Mucosa of descending colon (tissue), 3 donors: ENCODE measurements around the gene ATP5ME. TPM values are rescaled to one million over a fixed set of nuclear protein-coding genes. Genes with fewer than 3 reads are reported as not detected.
"Not testable (repeated sequence)": the region's sequence is repeated elsewhere in the genome, so short reads cannot be mapped to it uniquely, and the experiment has no call there.

ENCODE experiments used
- ATAC-seq: fragments of 200-7000 bp; cut with Tn5 transposase; one replicate; pipeline ENCODE4 v1.9.1; 2020; ENCODE audit warnings: mild to moderate bottlenecking, moderate library complexity
- DNase-seq, 3 donors: peaks; one replicate each; pipeline ENCODE4 v3.0.0-alpha.2; 2020
- H3K36me3 ChIP-seq: fragments of 200-600 bp; one replicate; pipeline ENCODE4 v1.8.0; 2021; ENCODE audit warnings: low read depth, mild to moderate bottlenecking
- H3K4me1 ChIP-seq: fragments of 200-600 bp; one replicate; pipeline ENCODE4 v1.8.0; 2021; ENCODE audit warnings: low read depth, mild to moderate bottlenecking
- H3K4me3 ChIP-seq: fragments of 200-600 bp; one replicate; pipeline ENCODE4 v1.8.0; 2021; ENCODE audit warnings: mild to moderate bottlenecking
- H3K9me3 ChIP-seq: fragments of 200-600 bp; one replicate; pipeline ENCODE4 v1.8.0; 2021; ENCODE audit warnings: mild to moderate bottlenecking
- intact Hi-C, 2 donors: fragments of 100-400 bp; cut with DNase I in 1 of 2; cut with micrococcal nuclease in 1 of 2; formaldehyde crosslinking; loops; one replicate each; pipeline versions ENCODE4 v1.11.0 to v1.11.1; 2022; cut with DNase I, micrococcal nuclease
- total RNA-seq, 3 donors: library from RNA; stranded (reverse); fragmentation: NEBNext Ultra II Directional in 2 of 3; extraction: Animal tissue kit (Norgen Biotek cat#: 25700) in 2 of 3; gene quantifications; one replicate each; pipeline versions ENCODE4 v1.2.1 to v1.2.4, GENCODE V29; 2021 to 2023
- TF ChIP-seq, protein P1 (sequence below): fragments of 200-600 bp; IDR thresholded peaks from one replicate; pipeline ENCODE4 v1.8.0; 2022; ENCODE audit warnings: antibody characterized with exemption, mild to moderate bottlenecking
- donor health status: DM: no; HTN: no; CAD: no; lungs with moderate emphysema.
- donor health status: DM: no; HTN: no; CAD: no.
- donor health status: DM: no; HTN: yes; CAD: no.

The ATP5ME gene
- total RNA-seq, 3 donors from 2014 or later = 330 to 467 (median 399) TPM

DNA sequence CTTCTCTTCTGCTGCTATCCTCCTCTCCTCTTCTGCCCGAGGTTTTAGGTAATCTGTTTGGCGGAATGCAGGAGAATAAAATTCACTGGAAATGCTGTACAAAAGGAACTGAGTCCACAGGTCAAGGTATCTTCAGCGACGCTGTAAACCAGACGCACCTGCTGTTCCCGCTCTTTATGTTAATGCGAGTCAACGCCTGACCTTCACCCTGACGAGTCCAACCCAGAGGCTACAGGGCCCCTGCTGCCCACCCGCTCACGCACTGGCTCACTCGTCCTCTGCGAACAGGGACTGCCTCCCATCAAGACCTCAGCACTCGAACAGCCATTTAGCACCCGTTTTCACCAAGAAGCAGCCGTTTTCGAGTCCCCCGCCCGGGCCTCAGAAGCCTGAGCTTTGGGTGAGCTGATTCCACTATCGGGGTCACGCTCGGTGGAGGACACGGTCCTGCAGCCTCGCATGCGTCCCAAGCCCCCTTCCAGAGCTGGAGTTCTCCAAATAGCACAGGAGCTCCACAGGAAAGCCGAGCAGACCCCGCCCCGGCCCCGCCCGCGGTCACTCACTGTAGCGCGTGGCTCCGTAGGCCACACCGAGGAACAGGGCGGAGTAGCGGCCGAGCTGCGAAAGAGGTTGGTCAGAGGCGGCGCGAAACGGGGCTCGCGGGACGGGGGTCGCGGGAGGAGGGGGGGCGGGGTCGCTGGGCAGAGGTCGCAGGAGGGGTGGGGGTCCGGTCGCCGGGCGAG, 556 bp downstream of the ATP5ME start:
- Histone ChIP-seq H3K9me3 (no peaks in the 10 kb centered on the region), H3K36me3 (peaks cover 3% of the 10 kb centered on the region), H3K4me1 (peaks cover 26% of the 10 kb centered on the region), H3K4me3 (peak overlapping the region; percentile 77)
- ATAC-seq (peak; percentile 60), DNase-seq (peak; percentile 81 to 85 (median 85))
- intact Hi-C loops = no loop called here
- TF ChIP-seq, protein P1, sequence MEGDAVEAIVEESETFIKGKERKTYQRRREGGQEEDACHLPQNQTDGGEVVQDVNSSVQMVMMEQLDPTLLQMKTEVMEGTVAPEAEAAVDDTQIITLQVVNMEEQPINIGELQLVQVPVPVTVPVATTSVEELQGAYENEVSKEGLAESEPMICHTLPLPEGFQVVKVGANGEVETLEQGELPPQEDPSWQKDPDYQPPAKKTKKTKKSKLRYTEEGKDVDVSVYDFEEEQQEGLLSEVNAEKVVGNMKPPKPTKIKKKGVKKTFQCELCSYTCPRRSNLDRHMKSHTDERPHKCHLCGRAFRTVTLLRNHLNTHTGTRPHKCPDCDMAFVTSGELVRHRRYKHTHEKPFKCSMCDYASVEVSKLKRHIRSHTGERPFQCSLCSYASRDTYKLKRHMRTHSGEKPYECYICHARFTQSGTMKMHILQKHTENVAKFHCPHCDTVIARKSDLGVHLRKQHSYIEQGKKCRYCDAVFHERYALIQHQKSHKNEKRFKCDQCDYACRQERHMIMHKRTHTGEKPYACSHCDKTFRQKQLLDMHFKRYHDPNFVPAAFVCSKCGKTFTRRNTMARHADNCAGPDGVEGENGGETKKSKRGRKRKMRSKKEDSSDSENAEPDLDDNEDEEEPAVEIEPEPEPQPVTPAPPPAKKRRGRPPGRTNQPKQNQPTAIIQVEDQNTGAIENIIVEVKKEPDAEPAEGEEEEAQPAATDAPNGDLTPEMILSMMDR = no peak

DNA sequence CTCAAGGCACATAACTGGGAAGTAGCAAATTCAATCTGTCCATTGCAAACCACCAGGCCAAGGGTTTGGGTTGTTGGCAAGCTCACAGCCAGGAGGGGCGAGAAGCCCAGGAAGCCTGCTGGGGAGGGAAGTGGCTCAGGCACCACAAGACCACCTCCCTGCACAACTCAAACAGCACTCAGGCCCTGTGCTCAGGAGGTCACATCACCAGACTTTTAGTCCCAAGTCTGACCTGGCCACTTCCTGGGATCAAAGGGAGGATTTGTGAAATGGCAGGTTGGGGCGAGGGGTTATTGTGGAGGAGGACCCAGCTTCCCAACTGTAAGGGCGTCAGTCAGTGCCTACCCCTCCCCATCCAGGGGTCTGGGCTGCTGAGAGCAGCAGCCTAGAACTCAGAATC, 2.3 kb downstream of the ATP5ME start:
- TF ChIP-seq, protein P1 = no peak
- Histone ChIP-seq H3K4me1 (peaks cover 17% of the 10 kb centered on the region), H3K36me3 (peaks cover 3% of the 10 kb centered on the region), H3K9me3 (no peaks in the 10 kb centered on the region), H3K4me3 (no peak overlapping the region)
- intact Hi-C loops = no loop called here
- no peak for ATAC-seq
- no peak for DNase-seq

DNA sequence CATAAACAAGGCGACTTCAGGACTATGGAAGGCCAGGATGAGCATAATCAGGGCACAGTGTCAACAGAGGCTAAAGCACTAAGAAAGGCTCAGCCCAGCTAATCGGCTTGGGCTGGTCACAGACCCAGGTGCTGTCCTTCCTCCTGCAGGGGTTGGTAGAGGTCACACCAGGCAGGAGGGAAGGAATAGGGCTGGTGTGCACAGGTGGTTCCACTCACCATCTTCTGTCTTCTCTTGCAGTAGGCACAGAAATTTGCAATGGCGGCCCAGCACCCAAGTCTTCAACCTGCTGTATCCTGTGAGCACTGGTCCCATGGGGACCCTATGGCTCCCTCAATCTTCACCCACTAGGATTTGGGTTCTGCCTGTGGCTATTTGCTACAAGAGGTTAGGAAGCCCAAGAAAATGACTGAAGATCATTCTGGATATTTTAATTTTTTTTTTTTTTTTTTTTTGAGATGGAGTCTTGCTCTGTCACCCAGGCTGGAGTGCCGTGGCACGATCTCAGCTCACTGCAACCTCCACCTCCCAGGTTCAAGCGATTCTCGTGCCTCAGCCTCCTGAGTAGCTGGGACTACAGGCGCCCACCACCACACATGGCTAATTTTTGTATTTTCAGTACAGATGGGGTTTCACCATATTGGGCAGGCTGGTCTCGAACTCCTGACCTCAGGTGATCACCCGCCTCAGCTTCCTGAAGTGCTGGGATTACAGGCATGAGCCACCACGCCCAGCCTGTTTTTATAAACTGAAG, 4.1 kb downstream of the ATP5ME start:
- H3K4me3 ChIP-seq, intact Hi-C loops, ATAC-seq, H3K4me1 ChIP-seq, H3K36me3 ChIP-seq, H3K9me3 ChIP-seq: not testable (repeated sequence)
- DNase-seq = peak in 1 of 3 donors; percentile 43

DNA sequence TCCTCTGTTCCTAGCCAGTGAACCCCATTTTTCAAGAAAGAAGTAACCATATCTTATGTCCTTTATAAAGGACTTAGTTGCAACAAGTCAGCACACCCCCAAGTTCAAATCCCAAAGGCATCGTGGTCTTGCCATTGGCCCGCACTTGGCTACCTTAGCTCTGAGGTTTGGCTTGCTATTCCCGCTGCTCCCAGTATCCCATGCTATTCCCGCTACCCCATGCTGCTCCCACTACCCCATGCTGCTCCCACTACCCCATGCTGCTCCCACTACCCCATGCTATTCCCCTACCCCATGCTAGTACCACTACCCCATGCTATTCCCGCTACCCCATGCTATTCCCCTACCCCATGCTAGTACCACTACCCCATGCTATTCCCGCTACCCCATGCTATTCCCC, 5.9 kb downstream of the ATP5ME start:
- H3K9me3 ChIP-seq, H3K4me3 ChIP-seq, ATAC-seq, intact Hi-C loops, H3K4me1 ChIP-seq, H3K36me3 ChIP-seq: not testable (repeated sequence)
- DNase-seq = peak in 2 of 3 donors; percentile 5 to 6

DNA sequence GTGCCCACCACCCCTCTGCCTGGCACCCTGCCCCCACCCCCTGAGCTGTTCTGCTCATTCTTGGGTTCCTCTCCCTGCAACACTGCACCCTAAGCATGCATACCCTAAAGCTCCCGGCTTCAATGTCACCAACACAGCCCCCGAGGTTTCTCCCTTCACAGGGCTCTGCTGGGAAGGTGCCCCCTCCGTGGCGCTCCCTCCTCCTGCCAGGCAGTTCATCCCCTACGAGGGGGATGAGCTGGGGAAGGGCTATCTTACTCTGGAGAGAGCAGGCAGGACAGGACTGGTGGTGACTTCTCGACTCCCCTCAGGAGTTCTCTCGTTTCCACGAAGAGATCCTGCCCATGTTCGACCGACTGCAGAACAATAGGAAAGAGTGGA, 6.5 kb downstream of the ATP5ME start:
- no peak for ATAC-seq
- intact Hi-C loops = no loop called here
- TF ChIP-seq, protein P1 = no peak

DNA sequence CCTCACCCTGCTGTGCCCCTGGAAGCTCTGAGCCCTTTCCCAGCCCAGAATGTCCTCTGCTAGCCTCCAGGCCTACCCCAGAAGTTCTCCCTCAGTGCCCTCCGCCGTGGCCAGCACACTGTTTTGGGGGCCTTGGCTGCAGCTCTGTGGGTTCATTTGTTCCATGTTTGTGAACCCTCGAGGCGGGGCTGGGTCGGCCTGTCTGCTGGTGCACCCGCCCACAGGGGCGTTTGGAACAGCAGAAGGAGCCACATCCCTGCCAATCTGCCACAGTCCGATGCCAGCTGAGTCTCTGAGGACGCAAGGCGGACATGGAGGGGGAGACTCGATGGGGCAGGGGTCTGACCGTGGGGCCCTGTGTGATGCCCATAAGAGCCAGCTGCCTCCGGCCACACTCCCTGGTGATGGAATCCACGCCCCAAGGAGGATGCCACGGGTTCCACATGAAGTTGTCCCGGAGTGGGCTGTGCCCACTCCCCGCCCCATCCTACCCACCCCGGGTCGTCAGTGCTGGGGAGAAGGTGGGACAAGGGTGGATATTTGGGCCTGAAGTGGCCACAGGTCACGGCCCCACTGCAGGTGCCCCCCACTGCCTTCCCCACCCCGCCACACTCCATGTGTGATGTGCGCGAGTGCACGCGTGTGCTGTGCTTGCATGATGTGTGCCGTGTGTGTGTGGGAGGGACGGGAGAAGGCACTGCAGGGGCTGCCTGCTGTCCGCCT, 7.1 kb downstream of the ATP5ME start:
- TF ChIP-seq, protein P1 = no peak
- intact Hi-C loops = no loop called here
- Histone ChIP-seq H3K36me3 (no peaks in the 10 kb centered on the region), H3K9me3 (no peaks in the 10 kb centered on the region), H3K4me3 (no peak overlapping the region), H3K4me1 (peaks cover 3% of the 10 kb centered on the region)
- DNase-seq (peak in 2 of 3 donors; percentile 21 to 45), ATAC-seq (no peak)

More for the DNA sequence above, 6.5 kb downstream of the ATP5ME start:
- no peak overlapping the region for H3K4me3 ChIP-seq
- no peaks in the 10 kb centered on the region for H3K36me3 ChIP-seq
- DNase-seq = peak in 1 of 3 donors; percentile 23
- H3K9me3 ChIP-seq = no peaks in the 10 kb centered on the region
- peaks cover 3% of the 10 kb centered on the region for H3K4me1 ChIP-seq
